ENCODE results near the gene AMZ1. TPM values are rescaled to one million over a fixed set of nuclear protein-coding genes. Genes with fewer than 3 reads are reported as not detected.

AMZ1 gene
- total RNA-seq, 4 donors from 2014 or later = 0.19 to 0.27 TPM; not detected in 2

DNA sequence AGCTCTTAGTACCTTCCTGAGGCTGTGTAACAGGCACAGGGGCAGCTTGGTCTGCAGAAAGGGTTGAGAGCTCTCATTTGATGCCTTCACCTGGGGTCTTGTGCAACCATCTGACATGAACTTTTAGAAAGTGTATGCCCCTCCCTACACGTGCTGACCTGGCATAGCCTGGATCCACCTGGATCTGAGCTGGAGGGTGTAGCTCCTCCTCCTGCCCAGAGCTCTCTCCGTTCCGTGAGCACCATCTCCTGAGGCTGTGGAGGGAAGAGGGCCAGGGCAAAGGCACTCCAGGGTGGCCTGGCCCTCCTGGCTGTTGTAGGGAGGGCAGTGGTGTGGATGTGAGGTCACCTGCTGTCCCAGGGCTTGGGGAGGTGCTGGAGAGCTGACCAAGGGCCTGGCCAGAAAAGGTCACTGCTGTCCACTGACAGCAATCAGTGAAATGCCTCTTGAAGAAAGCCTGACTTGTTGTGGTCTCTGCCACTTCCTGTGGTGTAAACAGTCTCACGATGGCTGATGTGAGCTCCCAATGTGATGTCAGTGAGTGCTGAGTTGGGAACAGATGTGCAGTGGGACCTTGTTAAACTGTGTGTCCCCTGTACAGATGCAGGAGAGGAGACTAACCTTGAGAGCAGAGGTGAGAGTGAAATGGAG is 23.0 kb downstream of the AMZ1 start:
- intact Hi-C loops (cut with DNase I; ENCODE audit: low total_unique reads) = no loop called here
- 46 to 65% methylated on average over 4 of the region's 4 CpGs for WGBS, 2 donors
- no peak for DNase-seq (ENCODE audit: low spot score in 2 of 2)
- no peak for TF ChIP-seq POLR2A (IDR thresholded peaks at IDR 0.05)
- TF ChIP-seq, protein P1, sequence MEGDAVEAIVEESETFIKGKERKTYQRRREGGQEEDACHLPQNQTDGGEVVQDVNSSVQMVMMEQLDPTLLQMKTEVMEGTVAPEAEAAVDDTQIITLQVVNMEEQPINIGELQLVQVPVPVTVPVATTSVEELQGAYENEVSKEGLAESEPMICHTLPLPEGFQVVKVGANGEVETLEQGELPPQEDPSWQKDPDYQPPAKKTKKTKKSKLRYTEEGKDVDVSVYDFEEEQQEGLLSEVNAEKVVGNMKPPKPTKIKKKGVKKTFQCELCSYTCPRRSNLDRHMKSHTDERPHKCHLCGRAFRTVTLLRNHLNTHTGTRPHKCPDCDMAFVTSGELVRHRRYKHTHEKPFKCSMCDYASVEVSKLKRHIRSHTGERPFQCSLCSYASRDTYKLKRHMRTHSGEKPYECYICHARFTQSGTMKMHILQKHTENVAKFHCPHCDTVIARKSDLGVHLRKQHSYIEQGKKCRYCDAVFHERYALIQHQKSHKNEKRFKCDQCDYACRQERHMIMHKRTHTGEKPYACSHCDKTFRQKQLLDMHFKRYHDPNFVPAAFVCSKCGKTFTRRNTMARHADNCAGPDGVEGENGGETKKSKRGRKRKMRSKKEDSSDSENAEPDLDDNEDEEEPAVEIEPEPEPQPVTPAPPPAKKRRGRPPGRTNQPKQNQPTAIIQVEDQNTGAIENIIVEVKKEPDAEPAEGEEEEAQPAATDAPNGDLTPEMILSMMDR (IDR thresholded peaks at IDR 0.05) = no peak
- no peak overlapping the region for H3K4me3 ChIP-seq (ENCODE audit: low read depth, poor library complexity, severe bottlenecking)

DNA sequence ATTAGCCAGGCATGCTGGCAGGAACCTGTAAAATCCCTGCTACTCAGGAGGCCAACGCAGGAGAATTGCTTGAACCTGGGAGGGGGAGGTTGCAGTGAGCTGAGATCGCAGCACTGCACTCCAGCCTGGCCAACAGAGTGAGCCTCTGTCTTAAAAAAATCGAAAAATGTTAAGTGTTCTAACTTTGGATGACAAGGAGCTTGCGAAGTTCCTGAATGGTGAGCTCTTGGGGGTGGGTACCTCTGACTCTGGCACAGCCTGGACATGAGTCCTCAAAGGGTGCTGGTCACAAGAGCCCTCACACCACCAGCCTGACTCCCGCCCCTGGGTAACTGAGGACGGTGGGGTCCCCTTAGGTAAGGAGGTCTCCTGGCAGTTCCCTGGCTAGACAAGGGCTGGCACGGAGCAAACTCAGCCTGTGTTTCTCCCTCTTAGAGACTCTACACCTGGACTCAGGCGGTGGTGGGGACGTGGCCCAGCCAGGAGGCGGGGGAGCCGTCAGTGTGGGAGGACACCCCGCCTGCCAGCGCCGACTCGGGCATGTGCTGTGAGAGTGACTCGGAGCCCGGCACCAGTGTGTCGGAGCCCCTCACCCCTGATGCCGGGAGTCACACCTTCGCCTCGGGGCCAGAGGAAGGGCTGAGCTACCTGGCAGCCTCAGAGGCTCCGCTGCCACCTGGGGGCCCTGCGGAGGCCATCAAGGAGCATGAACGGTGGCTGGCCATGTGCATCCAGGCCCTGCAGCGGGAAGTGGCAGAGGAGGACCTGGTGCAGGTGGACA is 24.1 kb downstream of the AMZ1 start:
- H3K4me3 ChIP-seq (ENCODE audit: low read depth, poor library complexity, severe bottlenecking) = no peak overlapping the region
- DNase-seq (ENCODE audit: low spot score in 2 of 2) = no peak
- WGBS, 2 donors = 72 to 77% methylated on average over 20 to 25 of the region's 25 CpGs
- intact Hi-C loops (cut with DNase I; ENCODE audit: low total_unique reads) = no loop called here
- TF ChIP-seq POLR2A (IDR thresholded peaks at IDR 0.05) = no peak
- TF ChIP-seq, protein P1 (IDR thresholded peaks at IDR 0.05) = no peak

DNA sequence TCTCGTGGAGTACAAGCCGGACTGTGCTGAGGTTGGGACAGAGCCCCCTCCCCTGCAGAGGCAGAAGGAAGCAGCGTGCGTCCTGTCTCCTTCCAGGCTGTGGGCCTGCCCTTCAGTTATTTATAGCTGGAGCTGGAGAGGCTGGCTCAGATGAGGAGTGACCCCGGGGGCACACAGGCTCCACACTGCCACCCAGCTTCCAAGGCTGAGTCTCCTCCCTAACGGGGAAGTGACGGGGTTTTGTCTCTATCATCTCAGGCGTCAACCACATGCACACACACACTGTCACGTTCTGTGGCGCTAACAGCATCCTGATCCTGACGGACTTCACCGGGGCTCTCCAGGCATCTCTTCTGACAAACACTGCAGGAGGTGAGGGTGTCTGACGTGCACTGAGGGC is 25.4 kb downstream of the AMZ1 start:
- no peak for TF ChIP-seq POLR2A (IDR thresholded peaks at IDR 0.05)
- TF ChIP-seq, protein P1 (IDR thresholded peaks at IDR 0.05) = no peak
- intact Hi-C loops (cut with DNase I; ENCODE audit: low total_unique reads) = no loop called here
- DNase-seq (ENCODE audit: low spot score in 2 of 2) = no peak
- WGBS, 2 donors = 53 to 64% methylated on average over 13 of the region's 13 CpGs
- H3K4me3 ChIP-seq (ENCODE audit: low read depth, poor library complexity, severe bottlenecking) = no peak overlapping the region

DNA sequence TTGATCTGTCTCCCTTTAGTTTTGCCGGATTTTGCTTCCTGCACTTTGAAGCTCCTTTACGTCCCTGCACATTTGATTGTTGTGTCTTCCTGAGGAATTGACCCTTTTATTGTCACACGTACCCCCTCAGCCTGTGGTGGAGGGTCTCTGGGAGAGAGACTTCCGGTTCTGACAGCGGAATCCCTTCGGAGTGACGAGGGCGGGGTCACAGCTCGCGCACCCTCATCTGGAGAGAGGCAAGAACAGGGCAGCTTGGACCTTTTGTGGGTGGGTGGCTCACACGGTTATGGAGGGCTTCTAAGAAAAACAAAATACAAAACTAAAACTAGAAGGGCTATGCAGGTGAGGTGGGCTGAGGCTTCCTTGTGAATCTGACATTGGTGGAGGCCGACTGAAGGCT is 26.0 kb downstream of the AMZ1 start:
- intact Hi-C loops (cut with DNase I; ENCODE audit: low total_unique reads) = no loop called here
- DNase-seq (ENCODE audit: low spot score in 2 of 2) = no peak
- WGBS, 2 donors = 72 to 83% methylated on average over 12 of the region's 12 CpGs
- no peak for TF ChIP-seq POLR2A (IDR thresholded peaks at IDR 0.05)
- TF ChIP-seq, protein P1 (IDR thresholded peaks at IDR 0.05) = no peak
- H3K4me3 ChIP-seq (ENCODE audit: low read depth, poor library complexity, severe bottlenecking) = no peak overlapping the region

DNA sequence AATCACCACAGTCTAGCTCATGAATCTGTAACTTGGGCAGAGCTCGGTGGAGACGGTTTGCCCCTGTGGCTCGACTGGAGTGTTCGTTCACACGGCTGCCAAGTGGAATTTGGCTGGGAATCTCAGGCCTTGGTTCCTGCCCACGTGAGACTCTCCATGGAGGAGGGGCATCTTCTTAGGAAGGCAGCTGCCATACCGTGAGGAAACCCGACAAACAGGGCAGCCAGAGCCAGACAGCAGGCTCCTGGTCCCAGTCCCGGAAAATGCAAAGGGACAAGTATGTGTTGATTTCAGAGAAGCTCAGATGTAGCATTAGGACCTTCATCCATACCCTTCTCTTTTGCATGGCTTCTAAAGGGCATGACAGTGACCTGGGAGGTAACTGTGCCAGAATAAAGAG is 26.6 kb downstream of the AMZ1 start:
- intact Hi-C loops (cut with DNase I; ENCODE audit: low total_unique reads) = no loop called here
- 84 to 88% methylated on average over 9 of the region's 9 CpGs for WGBS, 2 donors
- DNase-seq (ENCODE audit: low spot score in 2 of 2) = no peak
- no peak overlapping the region for H3K4me3 ChIP-seq (ENCODE audit: low read depth, poor library complexity, severe bottlenecking)
- TF ChIP-seq, protein P1 (IDR thresholded peaks at IDR 0.05) = no peak
- no peak for TF ChIP-seq POLR2A (IDR thresholded peaks at IDR 0.05)

Data from lower leg skin (tissue), 4 donors.